GM19468 (cell line): ENCODE measurements around the gene WSCD1.

ENCODE experiments used
- ATAC-seq: cut with Tn5 transposase; IDR thresholded peaks from one replicate; pipeline ENCODE4 v1.9.1; 2021; ENCODE audit warnings: mild to moderate bottlenecking, moderate library complexity, moderate number of reproducible peaks; ENCODE audit not compliant: unreplicated experiment; ENCODE audit errors: extremely low read depth

Gene WSCD1

GRCh38 chr17:6145946-6146345, 75.8 kb downstream of the WSCD1 start:
- no peak for ATAC-seq

GRCh38 chr17:6147042-6147441, 76.9 kb downstream of the WSCD1 start:
- ATAC-seq: no peak

- ATAC-seq: no peak
Observed at GRCh38 chr17:6153375-6153774, 83.2 kb downstream of the WSCD1 start.

- ATAC-seq: no peak
Observed at GRCh38 chr17:6157716-6158115, 87.5 kb downstream of the WSCD1 start.

- ATAC-seq: no peak
Observed at GRCh38 chr17:6159541-6160231, 89.5 kb downstream of the WSCD1 start.

- ATAC-seq: no peak
Observed at GRCh38 chr17:6160232-6160555, 90.0 kb downstream of the WSCD1 start.

- ATAC-seq: no peak
Observed at GRCh38 chr17:6160911-6161855, 91.0 kb downstream of the WSCD1 start.

- no peak for ATAC-seq
Observed at GRCh38 chr17:6162216-6162615, 92.0 kb downstream of the WSCD1 start.

GRCh38 chr17:6162892-6163291, 92.7 kb downstream of the WSCD1 start:
- ATAC-seq: no peak

- ATAC-seq: no peak
Observed at GRCh38 chr17:6163612-6164333, 93.6 kb downstream of the WSCD1 start.

- ATAC-seq: no peak
Observed at GRCh38 chr17:6164996-6165395, 94.8 kb downstream of the WSCD1 start.

- ATAC-seq: no peak
Observed at GRCh38 chr17:6165806-6166205, 95.6 kb downstream of the WSCD1 start.

GRCh38 chr17:6166492-6167179, 96.5 kb downstream of the WSCD1 start:
- ATAC-seq: no peak

- no peak for ATAC-seq
Observed at GRCh38 chr17:6168296-6168695, 98.1 kb downstream of the WSCD1 start.

- no peak for ATAC-seq
Observed at GRCh38 chr17:6170349-6170748, 100.2 kb downstream of the WSCD1 start.

- no peak for ATAC-seq
Observed at GRCh38 chr17:6172642-6173330, 102.6 kb downstream of the WSCD1 start.

- no peak for ATAC-seq
Observed at GRCh38 chr17:6173653-6174052, 103.5 kb downstream of the WSCD1 start.
